K562 (cell line): ENCODE data around the gene XAB2. TPM values are rescaled to one million over a fixed set of nuclear protein-coding genes. Genes with fewer than 3 reads are reported as not detected.

Experiments
- ARID3A ChIP-seq: IDR thresholded peaks from 2 replicates; pipeline ENCODE4 v1.6.1; 2012; ENCODE audit warnings: low read depth, low read length, improper control_type of control experiment, borderline replicate concordance
- ATF3 ChIP-seq, 2 experiments: fragments of 450-650 bp in 1 of 2; sonication (generic) in 1 of 2; formaldehyde crosslinking in 1 of 2; IDR thresholded peaks in 1 of 2; conservative IDR thresholded peaks in 1 of 2; 2 replicates each; pipeline versions ENCODE4 v1.6.1 to v1.8.1; 2016 to 2023; ENCODE audit warnings: mild to moderate bottlenecking in 2 of 2, moderate library complexity in 2 of 2, inconsistent platforms in 1 of 2, missing genetic modification reagents in 1 of 2
- CBX1 ChIP-seq: sonication (generic); IDR thresholded peaks from 2 replicates; pipeline ENCODE4 v1.6.1; 2016; ENCODE audit warnings: antibody characterized with exemption, low read depth, mild to moderate bottlenecking
- CHD4 ChIP-seq: fragments of 200-600 bp; sonication (generic); IDR thresholded peaks from 3 replicates; pipeline ENCODE4 v1.6.1; 2012; ENCODE audit warnings: low read depth, mild to moderate bottlenecking, mixed read lengths, low read length, inconsistent platforms; ENCODE audit not compliant: insufficient read depth, insufficient replicate concordance, poor library complexity, severe bottlenecking
- ETV5 ChIP-seq: sonication (generic); formaldehyde crosslinking; IDR thresholded peaks from 2 replicates; pipeline ENCODE4 v1.4.0; 2020; ENCODE audit warnings: low read depth, mild to moderate bottlenecking, missing genetic modification reagents
- FOS ChIP-seq: IDR thresholded peaks from 3 replicates; pipeline ENCODE4 v1.6.1; 2011; ENCODE audit not compliant: insufficient read length; ENCODE audit errors: extremely low read depth
- GTF2B ChIP-seq: IDR thresholded peaks from 2 replicates; pipeline ENCODE4 v1.6.1; 2011; ENCODE audit not compliant: insufficient read length; ENCODE audit errors: extremely low read depth
- GTF2E2 ChIP-seq: fragments of 200-800 bp; sonication (Bioruptor generic); IDR thresholded peaks from 2 replicates; pipeline ENCODE4 v1.6.1; 2016; ENCODE audit warnings: missing genetic modification characterization, missing compliant biosample characterization
- HDAC3 ChIP-seq: fragments of 450-650 bp; IDR thresholded peaks from 2 replicates; pipeline ENCODE4 v1.6.1; 2018; ENCODE audit warnings: borderline replicate concordance, mild to moderate bottlenecking, moderate library complexity; ENCODE audit not compliant: partially characterized antibody
- HES1 ChIP-seq: fragments of 450-650 bp; IDR thresholded peaks from 2 replicates; pipeline ENCODE4 v1.6.1; 2016; ENCODE audit warnings: low read depth, mild to moderate bottlenecking, moderate library complexity
- JUND ChIP-seq, 2 experiments: IDR thresholded peaks; 2 replicates in 1 of 2; 3 replicates in 1 of 2; pipeline ENCODE4 v1.6.1; 2011; ENCODE audit warnings: borderline replicate concordance in 2 of 2, low read depth in 2 of 2, low read length in 2 of 2, improper control_type of control experiment in 1 of 2, missing biosample characterization in 1 of 2, missing genetic modification characterization in 1 of 2, missing genetic modification reagents in 1 of 2
- KLF10 ChIP-seq: fragments of 250-450 bp; sonication (Bioruptor Pico); IDR thresholded peaks from 2 replicates; pipeline ENCODE4 v1.6.1; 2021; ENCODE audit warnings: matching md5 sums
- KLF16 ChIP-seq: IDR thresholded peaks from 2 replicates; pipeline ENCODE4 v1.6.1; 2016; ENCODE audit warnings: antibody characterized with exemption
- PHB2 ChIP-seq: fragments of 450-650 bp; IDR thresholded peaks from 2 replicates; pipeline ENCODE4 v1.6.1; 2017; ENCODE audit warnings: low read depth
- RCOR1 ChIP-seq, 2 experiments: IDR thresholded peaks; 2 replicates each; pipeline ENCODE4 v1.6.1; 2012; ENCODE audit warnings: low read depth in 2 of 2, low read length in 2 of 2, borderline replicate concordance in 1 of 2, improper control_type of control experiment in 1 of 2
- SMARCC2 ChIP-seq: fragments of 450-650 bp; IDR thresholded peaks from 2 replicates; pipeline ENCODE4 v1.6.1; 2017; ENCODE audit warnings: antibody characterized with exemption, moderate library complexity, mild to moderate bottlenecking, low read depth
- SMC3 ChIP-seq: conservative IDR thresholded peaks from 2 replicates; pipeline ENCODE4 v1.6.1; 2011; ENCODE audit warnings: low read depth, low read length, improper control_type of control experiment; ENCODE audit not compliant: insufficient read depth
- SRSF1 ChIP-seq: fragments of 200-400 bp; formaldehyde crosslinking; IDR thresholded peaks from 2 replicates; pipeline ENCODE4 v1.6.1; 2017; ENCODE audit warnings: mild to moderate bottlenecking, low read depth, low read length, moderate library complexity
- STAT5B ChIP-seq: fragments of 250-450 bp; sonication (Bioruptor Pico); IDR thresholded peaks from 2 replicates; pipeline ENCODE4 v1.8.0; 2021; ENCODE audit warnings: mild to moderate bottlenecking, inconsistent platforms
- THRAP3 ChIP-seq: fragments of 450-650 bp; IDR thresholded peaks from 2 replicates; pipeline ENCODE4 v1.6.1; 2016; ENCODE audit warnings: mild to moderate bottlenecking, inconsistent platforms, borderline replicate concordance
- ZNF12 ChIP-seq: sonication (generic); formaldehyde crosslinking; IDR thresholded peaks from 2 replicates; pipeline ENCODE4 v1.4.0; 2020; ENCODE audit warnings: mild to moderate bottlenecking, missing genetic modification reagents
- ZNF354B ChIP-seq: fragments of 250-450 bp; sonication (Bioruptor Pico); IDR thresholded peaks from 2 replicates; pipeline ENCODE4 v1.4.0; 2020
- ZNF589 ChIP-seq: fragments of 200-800 bp; sonication (Bioruptor generic); IDR thresholded peaks from 2 replicates; pipeline ENCODE4 v1.6.1; 2016; ENCODE audit warnings: low read depth, missing genetic modification characterization, missing compliant biosample characterization
- ZNF717 ChIP-seq: fragments of 250-450 bp; sonication (Bioruptor Pico); IDR thresholded peaks from 2 replicates; pipeline ENCODE4 v1.5.0; 2021
- polyA plus RNA-seq, 8 experiments: library from polyadenylated mRNA; depleted of rRNA in 4 of 8; stranded (reverse) in 5 of 8; unstranded in 3 of 8; fragments of >200 nt; fragmentation: Nextera tagmentation in 2 of 8; fragmentation: Illumina TruSeq in 1 of 8; extraction: Ambion mirVana in 2 of 8; extraction: Trizol in 1 of 8; gene quantifications; 2 replicates each; pipeline versions ENCODE4 v1.2.1 to v1.2.3, GENCODE V29; 2011 to 2014; ENCODE audit warnings: inconsistent platforms in 1 of 8, missing spikeins in 1 of 8
- total RNA-seq, 7 experiments: library from RNA; depleted of rRNA in 6 of 7; stranded (reverse); fragments of >200 nt in 6 of 7; fragmentation: Illumina TruSeq in 2 of 7; extraction: Trizol in 2 of 7; gene quantifications; 2 replicates each; pipeline versions ENCODE4 v1.2.1 to v1.2.3, GENCODE V29; 2011 to 2021; ENCODE audit warnings: low replicate concordance in 1 of 7

The XAB2 gene
- total and polyA plus RNA-seq, 9 of the 15 experiments (the other 6 are each of a cell fraction or from before 2014, with no cell fraction given): 0.21 to 58.3 (median 20.0) TPM

- peak; percentile 75 for TF ChIP-seq JUND (IDR thresholded peaks at IDR 0.05; ENCODE audit: borderline replicate concordance, low read depth, low read length)
- peak; percentile 70; the same call in 1 of the 3 replicates for TF ChIP-seq JUND (tag; IDR thresholded peaks at IDR 0.05; ENCODE audit: borderline replicate concordance, low read depth, low read length)
- no peak for TF ChIP-seq KLF10 (CRISPR knock-in tag)
- no peak for TF ChIP-seq PHB2
- peak; percentile 24; the same call in 1 of the 2 replicates for TF ChIP-seq ARID3A
- TF ChIP-seq STAT5B (CRISPR knock-in tag): no peak
- TF ChIP-seq SRSF1: no peak
- peak; percentile 96 for TF ChIP-seq ATF3 (IDR thresholded peaks at IDR 0.05)
- no peak; the same call in none of the 2 replicates for TF ChIP-seq ATF3 (CRISPR knock-in tag; conservative IDR thresholded peaks at IDR 0.05)
- peak; percentile 71 for TF ChIP-seq SMC3
- no peak for TF ChIP-seq HES1
- TF ChIP-seq CBX1: no peak
- TF ChIP-seq RCOR1 (IDR thresholded peaks at IDR 0.05; ENCODE audit: borderline replicate concordance in 1 of 2, low read depth in 2 of 2, low read length in 2 of 2): no peak
- TF ChIP-seq THRAP3: no peak
- TF ChIP-seq SMARCC2: no peak
- no peak for TF ChIP-seq ZNF354B
- peak; percentile 89 for TF ChIP-seq HDAC3
- TF ChIP-seq KLF16: peak; percentile 63; the same call in 1 of the 2 replicates
- 0 out of 2 replicates have a peak, but pooled peaks have one; percentile 18 for TF ChIP-seq ZNF589 (CRISPR knock-in tag)
- no peak for TF ChIP-seq GTF2B
- TF ChIP-seq ZNF717 (CRISPR knock-in tag): no peak
- TF ChIP-seq ETV5 (CRISPR knock-in tag): peak; percentile 64; the same call in 1 of the 2 replicates
- no peak for TF ChIP-seq GTF2E2 (tag)
- TF ChIP-seq FOS: no peak
- TF ChIP-seq ZNF12 (CRISPR knock-in tag): peak; percentile 89; the same call in 1 of the 2 replicates
- no peak for TF ChIP-seq CHD4
Observed at GRCh38 chr19:7652061-7652641, 22.8 kb upstream of the XAB2 start (continued).
